Spleen (tissue), 11 donors: Measurements from ENCODE around the gene ZNF593. TPM values are rescaled to one million over a fixed set of nuclear protein-coding genes. Genes with fewer than 3 reads are reported as not detected.

Source experiments
- DNase-seq: peaks from one replicate; pipeline ENCODE4 v3.0.0-alpha.2; 2020
- H3K27ac ChIP-seq, 8 donors: fragments of 200-600 bp; sonication (generic) in 7 of 8; 1 replicate in 4 of 8; 2 replicates in 4 of 8; pipeline versions ENCODE4 v1.5.0 to v1.8.0; 2016 to 2021; ENCODE audit warnings: inconsistent platforms in 4 of 8, mild to moderate bottlenecking in 4 of 8, moderate library complexity in 1 of 8
- H3K27me3 ChIP-seq, 7 donors: fragments of 200-600 bp; sonication (generic) in 6 of 7; replicated peaks in 1 of 7; 1 replicate in 4 of 7; 2 replicates in 3 of 7; pipeline versions ENCODE4 v1.5.0 to v1.8.0; 2016 to 2021; ENCODE audit warnings: inconsistent platforms in 3 of 7, mild to moderate bottlenecking in 1 of 7
- H3K36me3 ChIP-seq, 6 donors: fragments of 200-600 bp; sonication (generic) in 5 of 6; 1 replicate in 4 of 6; 2 replicates in 2 of 6; pipeline versions ENCODE4 v1.5.0 to v1.8.0; 2016 to 2021; ENCODE audit warnings: inconsistent platforms in 2 of 6
- H3K4me1 ChIP-seq, 6 donors: fragments of 200-600 bp; sonication (generic) in 5 of 6; 1 replicate in 3 of 6; 2 replicates in 3 of 6; pipeline versions ENCODE4 v1.5.0 to v1.8.0; 2016 to 2021; ENCODE audit warnings: inconsistent platforms in 3 of 6
- H3K4me3 ChIP-seq, 8 donors: fragments of 200-600 bp; sonication (generic) in 7 of 8; 1 replicate in 4 of 8; 2 replicates in 4 of 8; pipeline versions ENCODE4 v1.5.0 to v1.8.0; 2016 to 2021; ENCODE audit warnings: inconsistent platforms in 4 of 8, mild to moderate bottlenecking in 4 of 8, moderate library complexity in 2 of 8
- H3K9me3 ChIP-seq, 8 donors: fragments of 200-600 bp; sonication (generic) in 7 of 8; 1 replicate in 4 of 8; 2 replicates in 4 of 8; pipeline versions ENCODE4 v1.5.0 to v1.8.0; 2016 to 2021; ENCODE audit warnings: inconsistent platforms in 4 of 8
- CTCF ChIP-seq, 11 experiments: fragments of 200-600 bp in 7 of 11; fragments of 450-650 bp in 4 of 11; sonication (generic) in 4 of 11; IDR thresholded peaks in 8 of 11; conservative IDR thresholded peaks in 3 of 11; 1 replicate in 7 of 11; 2 replicates in 4 of 11; pipeline versions ENCODE4 v1.4.0 to v1.8.0; 2016 to 2021; ENCODE audit warnings: antibody characterized with exemption in 11 of 11, inconsistent platforms in 4 of 11, mild to moderate bottlenecking in 1 of 11
- POLR2A ChIP-seq, 3 donors: fragments of 450-650 bp; IDR thresholded peaks; one replicate each; pipeline ENCODE4 v1.5.1; 2017; ENCODE audit warnings: antibody characterized with exemption in 3 of 3, mild to moderate bottlenecking in 1 of 3
- POLR2AphosphoS5 ChIP-seq, 3 donors: sonication (generic); formaldehyde crosslinking; IDR thresholded peaks; one replicate each; pipeline ENCODE4 v1.5.1; 2017; ENCODE audit warnings: antibody characterized with exemption in 3 of 3
- WGBS, 5 donors: extraction: QIAGEN DNeasy Blood & Tissue Kit in 3 of 5; methylation state at CpG; one replicate each; pipeline versions ENCODE4 v1.1.5 to v1.1.7; 2013 to 2018; 5-methylcytosine and 5-hydroxymethylcytosine counted together
- intact Hi-C: fragments of 100-400 bp; cut with DNase I; formaldehyde crosslinking; loops from one replicate; pipeline ENCODE4 v1.15.0; 2023; ENCODE audit warnings: low total_unique reads
- polyA plus RNA-seq, 3 donors: library from polyadenylated mRNA; stranded (reverse); fragments of 200-250 nt; gene quantifications; one replicate each; pipeline ENCODE4 v1.2.1, GENCODE V29; 2013
- total RNA-seq, 7 donors: library from RNA; depleted of rRNA in 3 of 7; stranded (reverse); fragments of >200 nt in 3 of 7; fragmentation: NEBNext Ultra II Directional in 4 of 7; extraction: Animal tissue kit (Norgen Biotek cat#: 25700) in 4 of 7; gene quantifications; one replicate each; pipeline versions ENCODE4 v1.1.0 to v1.2.1, GENCODE V29; 2016 to 2021
- donor health status: healthy with polysubstance abuse.
- donor health status: DM: no; HTN: no; CAD: no; lungs with moderate emphysema.
- donor health status: DM: no; HTN: no; CAD: no.
- donor health status: Bipolar disorder and iron deficiency.
- donor health status: healthy.
- donor health status: DM: no; HTN: no; CAD: no.
- donor health status: DM: yes; HTN: yes; CAD: no.

Gene ZNF593
- total and polyA plus RNA-seq, 10 donors: 13.5 to 104 (median 25.2) TPM

GRCh38 chr1:26161415-26162219 is 8.1 kb upstream of the ZNF593 start:
- H3K4me3 ChIP-seq: peak overlapping the region; percentile 30 to 71 (median 48)
- H3K27ac ChIP-seq: peak overlapping the region in 5 of 8 donors; percentile 25 to 68 (median 36)
- TF ChIP-seq POLR2AphosphoS5 (IDR thresholded peaks at IDR 0.05): peak in 1 of 3 donors; percentile 23
- no peak for TF ChIP-seq POLR2A (IDR thresholded peaks at IDR 0.05)
- peak in 2 of 11 experiments; percentile 23 to 32 for TF ChIP-seq CTCF (IDR thresholded peaks at IDR 0.05 in 8 of 11, conservative IDR thresholded peaks at IDR 0.05 in 3 of 11)
- H3K9me3 ChIP-seq: no peaks in the 10 kb centered on the region
- intact Hi-C loops: no loop called here
- peaks cover 0 to 85% (median 29%) of the 10 kb centered on the region in 7 donors for H3K27me3 ChIP-seq
- WGBS, 5 donors: 3 to 10% (median 5%) methylated on average over 26 to 98 of the region's 98 CpGs
- no peaks in the 10 kb centered on the region for H3K36me3 ChIP-seq
- H3K4me1 ChIP-seq: peaks cover 15 to 64% (median 39%) of the 10 kb centered on the region in 6 donors
- DNase-seq: peak; percentile 83

GRCh38 chr1:26162220-26162709 is 7.4 kb upstream of the ZNF593 start:
- Histone ChIP-seq H3K4me1 (peaks cover 10 to 57% (median 37%) of the 10 kb centered on the region in 6 donors), H3K36me3 (no peaks in the 10 kb centered on the region), H3K4me3 (peak overlapping the region; percentile 30 to 71 (median 48)), H3K27ac (peak overlapping the region in 3 of 8 donors; percentile 25 to 68 (median 49)), H3K9me3 (no peaks in the 10 kb centered on the region), H3K27me3 (peaks cover 0 to 78% (median 23%) of the 10 kb centered on the region in 7 donors)
- TF ChIP-seq POLR2A (IDR thresholded peaks at IDR 0.05) (no peak), CTCF (IDR thresholded peaks at IDR 0.05 in 8 of 11, conservative IDR thresholded peaks at IDR 0.05 in 3 of 11) (no peak), POLR2AphosphoS5 (IDR thresholded peaks at IDR 0.05) (no peak)
- intact Hi-C loops: no loop called here
- 22 to 35% (median 33%) methylated on average over 21 of the region's 21 CpGs for WGBS, 5 donors
- no peak for DNase-seq

GRCh38 chr1:26163684-26164035 is 6.0 kb upstream of the ZNF593 start:
- no peak for TF ChIP-seq CTCF (IDR thresholded peaks at IDR 0.05 in 8 of 11, conservative IDR thresholded peaks at IDR 0.05 in 3 of 11)
- TF ChIP-seq POLR2AphosphoS5 (IDR thresholded peaks at IDR 0.05): no peak
- no peak for TF ChIP-seq POLR2A (IDR thresholded peaks at IDR 0.05)
- peak overlapping the region in 7 of 8 donors; percentile 2 to 68 (median 39) for H3K4me3 ChIP-seq
- no peaks in the 10 kb centered on the region for H3K9me3 ChIP-seq
- H3K27ac ChIP-seq: no peak overlapping the region
- no peak for DNase-seq
- no peaks in the 10 kb centered on the region for H3K36me3 ChIP-seq
- peaks cover 10 to 55% (median 36%) of the 10 kb centered on the region in 6 donors for H3K4me1 ChIP-seq
- peaks cover 0 to 64% (median 23%) of the 10 kb centered on the region in 7 donors for H3K27me3 ChIP-seq
- 56 to 80% (median 69%) methylated on average over 8 to 9 of the region's 9 CpGs for WGBS, 5 donors
- intact Hi-C loops: no loop called here
